OCI-LY1 (cell line): ENCODE measurements around the gene SDR42E1.

Experiments used
- H2AFZ ChIP-seq: fragments of 200-600 bp; sonication (generic), shearing (Covaris generic); 2 replicates; pipeline ENCODE4 v1.6.0; 2014; ENCODE audit warnings: antibody characterized with exemption, mild to moderate bottlenecking, low read length
- H3F3A ChIP-seq: fragments of 200-600 bp; sonication (generic), shearing (Covaris generic); 2 replicates; pipeline ENCODE4 v1.6.0; 2014; ENCODE audit warnings: mild to moderate bottlenecking, antibody characterized with exemption, low read length, moderate library complexity; ENCODE audit not compliant: insufficient read depth
- H3K27ac ChIP-seq: fragments of 200-600 bp; sonication (generic); 2 replicates; pipeline ENCODE4 v1.5.1; 2014; ENCODE audit warnings: low read length, mixed run types, mild to moderate bottlenecking, low read depth; ENCODE audit not compliant: poor library complexity, severe bottlenecking
- H3K27me3 ChIP-seq: fragments of 200-600 bp; sonication (generic); 2 replicates; pipeline ENCODE4 v1.6.0; 2014; ENCODE audit warnings: antibody characterized with exemption, mild to moderate bottlenecking, low read length, moderate library complexity; ENCODE audit not compliant: insufficient read depth
- H3K36me3 ChIP-seq: fragments of 200-600 bp; sonication (generic); 2 replicates; pipeline ENCODE4 v1.6.1; 2014; ENCODE audit warnings: mild to moderate bottlenecking, antibody characterized with exemption, low read length, moderate library complexity, mixed read lengths; ENCODE audit not compliant: insufficient read depth
- H3K4me1 ChIP-seq: fragments of 200-600 bp; sonication (generic); 2 replicates; pipeline ENCODE4 v1.5.1; 2014; ENCODE audit warnings: mild to moderate bottlenecking, low read length, moderate library complexity; ENCODE audit not compliant: insufficient read depth, severe bottlenecking
- H3K4me2 ChIP-seq: fragments of 200-600 bp; sonication (generic), shearing (Covaris generic); 2 replicates; pipeline ENCODE4 v1.6.1; 2014; ENCODE audit warnings: low read length
- H3K4me3 ChIP-seq: fragments of 200-600 bp; sonication (generic); 2 replicates; pipeline ENCODE4 v1.5.1; 2014; ENCODE audit warnings: low read length, low read depth, mild to moderate bottlenecking, mixed read lengths; ENCODE audit not compliant: poor library complexity, severe bottlenecking
- H3K79me2 ChIP-seq: fragments of 200-600 bp; shearing (Covaris generic); 2 replicates; pipeline ENCODE4 v1.6.1; 2016; ENCODE audit warnings: mixed run types, low read length, mixed read lengths; ENCODE audit not compliant: insufficient read depth
- H3K9ac ChIP-seq: fragments of 200-600 bp; sonication (generic), shearing (Covaris generic); 2 replicates; pipeline ENCODE4 v1.6.1; 2014; ENCODE audit warnings: mild to moderate bottlenecking, low read length, mixed read lengths
- H3K9me2 ChIP-seq: fragments of 200-600 bp; sonication (generic), shearing (Covaris generic); 2 replicates; pipeline ENCODE4 v1.6.1; 2014; ENCODE audit warnings: low read depth, mild to moderate bottlenecking, low read length, mixed read lengths
- H3K9me3 ChIP-seq: fragments of 200-600 bp; shearing (Covaris generic); 2 replicates; pipeline ENCODE4 v1.6.1; 2014; ENCODE audit warnings: low read length, mixed read lengths
- H4K20me1 ChIP-seq: fragments of 200-600 bp; sonication (generic), shearing (Covaris generic); 2 replicates; pipeline ENCODE4 v1.6.0; 2016; ENCODE audit warnings: mild to moderate bottlenecking, low read length; ENCODE audit not compliant: insufficient read depth
- EZH2 ChIP-seq: fragments of 200-600 bp; sonication (generic), shearing (Covaris generic); IDR thresholded peaks from 2 replicates; pipeline ENCODE4 v1.8.0; 2017; ENCODE audit warnings: borderline replicate concordance, mixed run types, mild to moderate bottlenecking, antibody characterized with exemption, low read length, moderate library complexity, mixed read lengths
- TF ChIP-seq, protein P1 (sequence below): fragments of 200-600 bp; sonication (generic), shearing (Covaris generic); IDR thresholded peaks from 2 replicates; pipeline ENCODE4 v1.5.1; 2017; ENCODE audit warnings: mild to moderate bottlenecking, antibody characterized with exemption, low read length, moderate library complexity, mixed read lengths

The SDR42E1 gene

DNA sequence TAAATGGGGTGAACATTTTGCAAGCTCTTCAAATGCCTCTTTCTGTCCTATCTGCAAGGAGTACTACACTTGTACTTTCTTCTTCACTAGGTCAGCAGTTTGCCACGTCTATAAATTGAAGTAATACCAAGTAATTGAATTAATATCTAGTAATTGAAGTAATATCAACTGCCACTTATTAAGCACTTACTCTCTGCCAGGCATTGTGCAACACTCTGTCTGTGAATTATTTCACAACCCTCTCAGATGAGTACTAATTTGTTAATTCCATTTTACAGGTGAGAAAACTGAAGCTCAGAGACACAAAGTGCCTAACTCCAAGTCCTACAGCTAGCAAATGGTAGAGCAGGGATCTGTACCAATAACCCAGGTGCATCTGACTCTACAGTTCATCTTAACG is 4.1 kb downstream of the SDR42E1 start:
- H3K4me1 ChIP-seq = peaks cover 13% of the 10 kb centered on the region
- peaks cover 23% of the 10 kb centered on the region for H3K36me3 ChIP-seq
- no peak overlapping the region for H3K4me2 ChIP-seq
- no peak overlapping the region for H3K9ac ChIP-seq
- H3K27me3 ChIP-seq = no peaks in the 10 kb centered on the region
- H2AFZ ChIP-seq = no peak overlapping the region
- no peak overlapping the region for H3K4me3 ChIP-seq
- no peak overlapping the region for H3K27ac ChIP-seq
- H3K9me3 ChIP-seq = peaks cover 6% of the 10 kb centered on the region; the same call in 1 of the 2 replicates
- H3F3A ChIP-seq = no peaks in the 10 kb centered on the region
- no peaks in the 10 kb centered on the region for H4K20me1 ChIP-seq
- H3K79me2 ChIP-seq = no peaks in the 10 kb centered on the region
- no peaks in the 10 kb centered on the region for H3K9me2 ChIP-seq
- TF ChIP-seq, protein P1, sequence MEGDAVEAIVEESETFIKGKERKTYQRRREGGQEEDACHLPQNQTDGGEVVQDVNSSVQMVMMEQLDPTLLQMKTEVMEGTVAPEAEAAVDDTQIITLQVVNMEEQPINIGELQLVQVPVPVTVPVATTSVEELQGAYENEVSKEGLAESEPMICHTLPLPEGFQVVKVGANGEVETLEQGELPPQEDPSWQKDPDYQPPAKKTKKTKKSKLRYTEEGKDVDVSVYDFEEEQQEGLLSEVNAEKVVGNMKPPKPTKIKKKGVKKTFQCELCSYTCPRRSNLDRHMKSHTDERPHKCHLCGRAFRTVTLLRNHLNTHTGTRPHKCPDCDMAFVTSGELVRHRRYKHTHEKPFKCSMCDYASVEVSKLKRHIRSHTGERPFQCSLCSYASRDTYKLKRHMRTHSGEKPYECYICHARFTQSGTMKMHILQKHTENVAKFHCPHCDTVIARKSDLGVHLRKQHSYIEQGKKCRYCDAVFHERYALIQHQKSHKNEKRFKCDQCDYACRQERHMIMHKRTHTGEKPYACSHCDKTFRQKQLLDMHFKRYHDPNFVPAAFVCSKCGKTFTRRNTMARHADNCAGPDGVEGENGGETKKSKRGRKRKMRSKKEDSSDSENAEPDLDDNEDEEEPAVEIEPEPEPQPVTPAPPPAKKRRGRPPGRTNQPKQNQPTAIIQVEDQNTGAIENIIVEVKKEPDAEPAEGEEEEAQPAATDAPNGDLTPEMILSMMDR = no peak
- no peak for TF ChIP-seq EZH2

DNA sequence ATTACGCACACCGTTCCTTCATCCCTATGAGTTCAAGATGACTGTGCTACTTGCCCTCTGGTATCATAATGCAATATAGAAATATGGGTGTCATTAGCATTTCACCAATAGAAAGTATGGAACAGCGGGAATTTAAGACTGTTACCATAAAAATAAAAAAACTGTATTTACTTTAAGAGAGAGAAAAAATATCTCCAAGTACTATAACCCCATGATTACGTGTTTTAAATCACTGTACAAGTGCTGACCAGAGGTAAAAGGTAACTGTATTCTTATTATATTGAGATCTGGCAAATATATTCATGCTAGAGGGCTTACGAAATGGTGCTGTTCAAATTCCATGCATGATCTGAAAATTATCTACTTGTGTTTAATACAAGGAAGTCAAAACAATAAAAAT is 5.2 kb downstream of the SDR42E1 start:
- no peak overlapping the region for H3K27ac ChIP-seq
- H2AFZ ChIP-seq = no peak overlapping the region
- no peaks in the 10 kb centered on the region for H3F3A ChIP-seq
- no peak overlapping the region for H3K9ac ChIP-seq
- no peak overlapping the region for H3K4me3 ChIP-seq
- H4K20me1 ChIP-seq = no peaks in the 10 kb centered on the region
- no peaks in the 10 kb centered on the region for H3K79me2 ChIP-seq
- H3K27me3 ChIP-seq = no peaks in the 10 kb centered on the region
- H3K9me2 ChIP-seq = no peaks in the 10 kb centered on the region
- peaks cover 9% of the 10 kb centered on the region for H3K4me1 ChIP-seq
- H3K36me3 ChIP-seq = peaks cover 23% of the 10 kb centered on the region
- TF ChIP-seq, protein P1 = no peak
- TF ChIP-seq EZH2 = no peak
- H3K9me3 ChIP-seq = peaks cover 6% of the 10 kb centered on the region; the same call in 1 of the 2 replicates
- no peak overlapping the region for H3K4me2 ChIP-seq

DNA sequence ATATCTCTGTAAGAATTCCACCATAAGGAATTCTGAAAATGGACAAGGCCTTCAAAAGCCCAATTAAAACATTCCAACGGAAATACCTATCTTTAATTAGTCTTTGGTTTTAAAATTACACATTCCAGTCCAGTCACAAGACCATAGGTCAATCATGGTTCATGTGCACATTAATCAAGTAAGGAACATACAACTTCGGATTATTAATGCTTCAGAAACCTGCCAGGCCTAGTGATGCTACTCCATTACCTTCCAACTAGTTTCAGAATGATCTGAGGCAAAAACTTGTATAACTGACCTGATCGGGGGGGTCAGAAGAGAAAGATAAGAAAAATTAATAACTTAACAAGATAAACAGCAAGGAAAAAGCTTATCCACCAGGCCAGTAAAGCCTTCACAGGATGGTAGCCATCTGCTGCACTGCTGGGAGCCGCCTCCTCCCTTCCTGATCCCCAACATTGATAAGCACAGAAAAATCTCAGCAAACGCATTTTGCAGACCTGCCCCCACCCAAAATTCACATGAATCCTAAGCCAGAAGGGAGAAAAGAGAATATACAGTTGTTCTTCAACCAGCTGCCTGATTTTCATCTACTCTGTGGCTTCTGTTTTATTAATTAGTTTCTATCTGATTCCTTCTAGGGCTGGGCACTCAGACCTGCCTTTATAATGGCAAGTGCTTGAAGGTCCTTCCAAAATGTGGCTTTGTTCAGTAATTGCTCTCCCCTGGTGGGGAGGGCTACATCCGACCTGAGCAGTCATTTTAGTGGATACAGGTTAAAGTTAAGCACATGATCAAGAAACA is 6.0 kb downstream of the SDR42E1 start:
- Histone ChIP-seq H3K27me3 (no peaks in the 10 kb centered on the region), H3K36me3 (peaks cover 26% of the 10 kb centered on the region), H4K20me1 (no peaks in the 10 kb centered on the region), H3K27ac (no peak overlapping the region), H2AFZ (no peak overlapping the region), H3K9ac (no peak overlapping the region), H3K4me1 (peaks cover 2% of the 10 kb centered on the region), H3K9me3 (peaks cover 6% of the 10 kb centered on the region; the same call in 1 of the 2 replicates), H3K4me2 (no peak overlapping the region), H3K4me3 (no peak overlapping the region), H3F3A (no peaks in the 10 kb centered on the region), H3K79me2 (no peaks in the 10 kb centered on the region), H3K9me2 (no peaks in the 10 kb centered on the region)
- TF ChIP-seq, protein P1 = no peak
- no peak for TF ChIP-seq EZH2
